HepG2 (cell line): ENCODE data around the gene CDC42EP1. TPM values are rescaled to one million over a fixed set of nuclear protein-coding genes. Genes with fewer than 3 reads are reported as not detected.

Source experiments
- AHR ChIP-seq: IDR thresholded peaks from 2 replicates; pipeline ENCODE4 v1.6.1; 2018; ENCODE audit warnings: missing genetic modification reagents, missing compliant biosample characterization
- ATF7 ChIP-seq, 2 experiments: fragments of 450-650 bp in 1 of 2; sonication (generic) in 1 of 2; formaldehyde crosslinking in 1 of 2; IDR thresholded peaks; 2 replicates each; pipeline versions ENCODE4 v1.4.0 to v1.6.1; 2016 to 2020; ENCODE audit warnings: antibody characterized with exemption in 1 of 2, mild to moderate bottlenecking in 1 of 2, missing genetic modification reagents in 1 of 2
- ATRX ChIP-seq: sonication (generic); formaldehyde crosslinking; IDR thresholded peaks from 2 replicates; pipeline ENCODE4 v1.4.0; 2020; ENCODE audit warnings: missing genetic modification reagents, borderline replicate concordance
- NAIF1 ChIP-seq: sonication (generic); formaldehyde crosslinking; IDR thresholded peaks from 2 replicates; pipeline ENCODE4 v1.5.0; 2020; ENCODE audit warnings: mild to moderate bottlenecking, missing genetic modification reagents, borderline replicate concordance
- PHB2 ChIP-seq: fragments of 450-650 bp; IDR thresholded peaks from 2 replicates; pipeline ENCODE4 v1.6.1; 2018; ENCODE audit not compliant: partially characterized antibody
- PRPF4 ChIP-seq: fragments of 200-400 bp; formaldehyde crosslinking; IDR thresholded peaks from 2 replicates; pipeline ENCODE4 v1.6.1; 2016; ENCODE audit warnings: low read length, low read depth; ENCODE audit not compliant: poor library complexity, severe bottlenecking
- RCOR2 ChIP-seq: IDR thresholded peaks from 2 replicates; pipeline ENCODE4 v1.6.1; 2016; ENCODE audit warnings: missing biosample characterization, missing genetic modification reagents
- ZNF17 ChIP-seq: sonication (generic); formaldehyde crosslinking; IDR thresholded peaks from 2 replicates; pipeline ENCODE4 v1.5.0; 2020; ENCODE audit warnings: mild to moderate bottlenecking, missing genetic modification reagents
- ZNF20 ChIP-seq: sonication (generic); formaldehyde crosslinking; IDR thresholded peaks from 2 replicates; pipeline ENCODE4 v1.4.0; 2020; ENCODE audit warnings: mild to moderate bottlenecking, moderate library complexity, missing genetic modification reagents
- ZNF572 ChIP-seq: sonication (generic); formaldehyde crosslinking; IDR thresholded peaks from 2 replicates; pipeline ENCODE4 v1.5.1; 2020; ENCODE audit warnings: mild to moderate bottlenecking, missing genetic modification reagents
- ZNF598 ChIP-seq: sonication (generic); formaldehyde crosslinking; IDR thresholded peaks from 2 replicates; pipeline ENCODE4 v1.5.1; 2020; ENCODE audit warnings: mild to moderate bottlenecking, missing genetic modification reagents, borderline replicate concordance
- ZNF660 ChIP-seq: sonication (generic); formaldehyde crosslinking; IDR thresholded peaks from 2 replicates; pipeline ENCODE4 v1.5.1; 2020; ENCODE audit warnings: mild to moderate bottlenecking, low read depth, missing genetic modification reagents, borderline replicate concordance
- ZNF672 ChIP-seq: sonication (generic); formaldehyde crosslinking; IDR thresholded peaks from 2 replicates; pipeline ENCODE4 v1.8.1; 2022; ENCODE audit warnings: missing genetic modification reagents
- ZSCAN25 ChIP-seq: sonication (generic); formaldehyde crosslinking; IDR thresholded peaks from 2 replicates; pipeline ENCODE4 v1.8.0; 2022; ENCODE audit warnings: mild to moderate bottlenecking, missing genetic modification reagents
- ZSCAN29 ChIP-seq: sonication (generic); formaldehyde crosslinking; conservative IDR thresholded peaks from 2 replicates; pipeline ENCODE4 v1.4.0; 2020; ENCODE audit warnings: mild to moderate bottlenecking, missing genetic modification reagents
- ZSCAN30 ChIP-seq: sonication (generic); formaldehyde crosslinking; IDR thresholded peaks from 2 replicates; pipeline ENCODE4 v1.5.0; 2020; ENCODE audit warnings: mild to moderate bottlenecking, missing genetic modification reagents
- polyA plus RNA-seq, 8 experiments: library from polyadenylated mRNA; depleted of rRNA in 3 of 8; stranded (reverse) in 7 of 8; unstranded in 1 of 8; fragments of >200 nt; fragmentation: Illumina TruSeq in 4 of 8; extraction: Trizol in 4 of 8; gene quantifications; 2 replicates each; pipeline versions ENCODE4 v1.2.1 to v1.2.3, GENCODE V29; 2011 to 2016; ENCODE audit warnings: low read depth in 4 of 8, missing spikeins in 1 of 8, mixed read lengths in 1 of 8; ENCODE audit not compliant: insufficient read depth in 1 of 8
- total RNA-seq, 5 experiments: library from RNA; depleted of rRNA; stranded (reverse); fragments of >200 nt; fragmentation: Illumina TruSeq; extraction: Trizol; gene quantifications; 2 replicates each; pipeline ENCODE4 v1.2.3, GENCODE V29; 2016; ENCODE audit warnings: low read depth in 1 of 5
- TF ChIP-seq, protein P1 (sequence below): sonication (generic); formaldehyde crosslinking; IDR thresholded peaks from 2 replicates; pipeline ENCODE4 v1.5.0; 2020; ENCODE audit warnings: missing genetic modification reagents
- TF ChIP-seq, protein P2 (sequence below): sonication (generic); formaldehyde crosslinking; conservative IDR thresholded peaks from 2 replicates; pipeline ENCODE4 v1.8.1; 2023; ENCODE audit warnings: missing genetic modification reagents
- TF ChIP-seq, protein P3 (sequence below): sonication (generic); formaldehyde crosslinking; IDR thresholded peaks from 2 replicates; pipeline ENCODE4 v1.5.0; 2020; ENCODE audit warnings: mild to moderate bottlenecking, missing genetic modification reagents, moderate library complexity
- TF ChIP-seq, protein P4 (sequence below): sonication (generic); formaldehyde crosslinking; IDR thresholded peaks from 2 replicates; pipeline ENCODE4 v1.5.1; 2020; ENCODE audit warnings: missing genetic modification reagents, mild to moderate bottlenecking, borderline replicate concordance
- TF ChIP-seq, protein P5 (sequence below): sonication (generic); formaldehyde crosslinking; IDR thresholded peaks from 2 replicates; pipeline ENCODE4 v1.8.1; 2023; ENCODE audit warnings: mild to moderate bottlenecking, inconsistent platforms, moderate library complexity, missing genetic modification reagents, borderline replicate concordance

Gene CDC42EP1
- total and polyA plus RNA-seq, 2 of the 13 experiments (the other 11 are each of a cell fraction or from before 2014, with no cell fraction given), result 17.1 to 29.5 TPM

DNA sequence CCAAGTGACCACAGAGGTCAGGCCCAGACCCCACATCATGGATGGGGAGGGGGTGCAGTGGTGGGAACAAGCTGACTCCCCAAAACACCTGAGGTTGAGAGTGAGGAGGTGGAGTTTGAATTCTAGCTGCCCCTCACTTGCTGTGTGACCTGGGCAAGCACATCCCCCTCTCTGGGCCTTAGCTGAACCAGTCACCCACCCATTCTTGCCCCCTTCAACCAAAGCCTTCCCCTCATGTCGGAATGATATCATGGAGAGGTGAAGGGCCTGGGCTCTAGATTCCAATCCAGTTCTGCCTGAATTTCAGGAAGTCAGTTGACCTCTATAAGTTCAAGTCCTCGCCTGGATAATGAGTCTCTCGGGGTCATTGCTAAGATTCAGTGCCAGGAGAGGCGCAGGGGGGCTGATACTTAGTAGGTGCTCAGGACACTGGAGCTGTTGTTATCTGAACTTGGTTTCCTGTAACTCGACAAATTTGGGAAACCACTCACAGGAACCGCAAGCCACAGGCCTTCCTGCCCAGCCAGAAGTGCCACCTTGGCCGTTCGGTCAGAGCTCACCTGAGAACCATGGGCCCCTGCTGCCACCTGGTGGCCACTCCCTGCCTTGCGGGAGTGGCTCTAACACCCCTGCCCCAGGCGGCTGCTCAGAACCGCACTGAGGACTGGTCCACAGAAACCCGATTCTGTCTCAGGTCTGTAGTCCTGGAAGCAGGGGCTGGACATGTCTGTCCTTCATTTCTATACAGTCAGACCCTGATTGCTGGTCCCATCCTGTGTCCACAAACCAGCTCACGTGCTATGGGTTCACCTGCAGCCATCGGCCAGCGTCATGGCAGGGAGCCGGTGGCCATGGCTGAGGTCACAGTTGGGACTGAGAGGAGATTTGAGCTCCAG is 6.9 kb downstream of the CDC42EP1 start (continued):
- TF ChIP-seq, protein P1, sequence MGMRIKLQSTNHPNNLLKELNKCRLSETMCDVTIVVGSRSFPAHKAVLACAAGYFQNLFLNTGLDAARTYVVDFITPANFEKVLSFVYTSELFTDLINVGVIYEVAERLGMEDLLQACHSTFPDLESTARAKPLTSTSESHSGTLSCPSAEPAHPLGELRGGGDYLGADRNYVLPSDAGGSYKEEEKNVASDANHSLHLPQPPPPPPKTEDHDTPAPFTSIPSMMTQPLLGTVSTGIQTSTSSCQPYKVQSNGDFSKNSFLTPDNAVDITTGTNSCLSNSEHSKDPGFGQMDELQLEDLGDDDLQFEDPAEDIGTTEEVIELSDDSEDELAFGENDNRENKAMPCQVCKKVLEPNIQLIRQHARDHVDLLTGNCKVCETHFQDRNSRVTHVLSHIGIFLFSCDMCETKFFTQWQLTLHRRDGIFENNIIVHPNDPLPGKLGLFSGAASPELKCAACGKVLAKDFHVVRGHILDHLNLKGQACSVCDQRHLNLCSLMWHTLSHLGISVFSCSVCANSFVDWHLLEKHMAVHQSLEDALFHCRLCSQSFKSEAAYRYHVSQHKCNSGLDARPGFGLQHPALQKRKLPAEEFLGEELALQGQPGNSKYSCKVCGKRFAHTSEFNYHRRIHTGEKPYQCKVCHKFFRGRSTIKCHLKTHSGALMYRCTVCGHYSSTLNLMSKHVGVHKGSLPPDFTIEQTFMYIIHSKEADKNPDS (CRISPR knock-in tag), result no peak
- TF ChIP-seq ZNF672 (CRISPR knock-in tag) (no peak), ZSCAN25 (CRISPR knock-in tag) (peak; percentile 87), ATRX (no peak), ZNF20 (CRISPR knock-in tag) (no peak), ZNF598 (CRISPR knock-in tag) (no peak), ZNF572 (no peak), ZNF17 (no peak), ZSCAN29 (CRISPR knock-in tag) (no peak), ZNF660 (CRISPR knock-in tag) (no peak), ATF7 (IDR thresholded peaks at IDR 0.05) (no peak), ATF7 (CRISPR knock-in tag; IDR thresholded peaks at IDR 0.05) (peak; percentile 43; the same call in 1 of the 2 replicates), PRPF4 (no peak), NAIF1 (CRISPR knock-in tag) (no peak), PHB2 (no peak), RCOR2 (no peak), AHR (0 out of 2 replicates have a peak, but pooled peaks have one; percentile 53), ZSCAN30 (CRISPR knock-in tag) (no peak)
- TF ChIP-seq, protein P2, sequence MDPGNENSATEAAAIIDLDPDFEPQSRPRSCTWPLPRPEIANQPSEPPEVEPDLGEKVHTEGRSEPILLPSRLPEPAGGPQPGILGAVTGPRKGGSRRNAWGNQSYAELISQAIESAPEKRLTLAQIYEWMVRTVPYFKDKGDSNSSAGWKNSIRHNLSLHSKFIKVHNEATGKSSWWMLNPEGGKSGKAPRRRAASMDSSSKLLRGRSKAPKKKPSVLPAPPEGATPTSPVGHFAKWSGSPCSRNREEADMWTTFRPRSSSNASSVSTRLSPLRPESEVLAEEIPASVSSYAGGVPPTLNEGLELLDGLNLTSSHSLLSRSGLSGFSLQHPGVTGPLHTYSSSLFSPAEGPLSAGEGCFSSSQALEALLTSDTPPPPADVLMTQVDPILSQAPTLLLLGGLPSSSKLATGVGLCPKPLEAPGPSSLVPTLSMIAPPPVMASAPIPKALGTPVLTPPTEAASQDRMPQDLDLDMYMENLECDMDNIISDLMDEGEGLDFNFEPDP (CRISPR knock-in tag), result no peak
- TF ChIP-seq, protein P3, sequence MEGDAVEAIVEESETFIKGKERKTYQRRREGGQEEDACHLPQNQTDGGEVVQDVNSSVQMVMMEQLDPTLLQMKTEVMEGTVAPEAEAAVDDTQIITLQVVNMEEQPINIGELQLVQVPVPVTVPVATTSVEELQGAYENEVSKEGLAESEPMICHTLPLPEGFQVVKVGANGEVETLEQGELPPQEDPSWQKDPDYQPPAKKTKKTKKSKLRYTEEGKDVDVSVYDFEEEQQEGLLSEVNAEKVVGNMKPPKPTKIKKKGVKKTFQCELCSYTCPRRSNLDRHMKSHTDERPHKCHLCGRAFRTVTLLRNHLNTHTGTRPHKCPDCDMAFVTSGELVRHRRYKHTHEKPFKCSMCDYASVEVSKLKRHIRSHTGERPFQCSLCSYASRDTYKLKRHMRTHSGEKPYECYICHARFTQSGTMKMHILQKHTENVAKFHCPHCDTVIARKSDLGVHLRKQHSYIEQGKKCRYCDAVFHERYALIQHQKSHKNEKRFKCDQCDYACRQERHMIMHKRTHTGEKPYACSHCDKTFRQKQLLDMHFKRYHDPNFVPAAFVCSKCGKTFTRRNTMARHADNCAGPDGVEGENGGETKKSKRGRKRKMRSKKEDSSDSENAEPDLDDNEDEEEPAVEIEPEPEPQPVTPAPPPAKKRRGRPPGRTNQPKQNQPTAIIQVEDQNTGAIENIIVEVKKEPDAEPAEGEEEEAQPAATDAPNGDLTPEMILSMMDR, result peak; percentile 96
- TF ChIP-seq, protein P4, sequence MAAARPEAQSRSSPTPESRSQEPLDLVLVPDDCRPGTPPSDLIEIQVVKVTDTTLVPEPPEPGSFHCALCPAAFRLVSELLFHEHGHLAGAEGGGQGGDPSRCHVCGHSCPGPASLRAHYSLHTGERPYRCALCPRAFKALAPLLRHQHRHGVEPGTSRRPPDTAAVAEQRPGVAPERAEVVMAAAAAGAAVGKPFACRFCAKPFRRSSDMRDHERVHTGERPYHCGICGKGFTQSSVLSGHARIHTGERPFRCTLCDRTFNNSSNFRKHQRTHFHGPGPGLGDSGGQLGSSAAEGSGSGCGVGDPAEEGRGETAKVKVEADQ (CRISPR knock-in tag), result no peak
- TF ChIP-seq, protein P5, sequence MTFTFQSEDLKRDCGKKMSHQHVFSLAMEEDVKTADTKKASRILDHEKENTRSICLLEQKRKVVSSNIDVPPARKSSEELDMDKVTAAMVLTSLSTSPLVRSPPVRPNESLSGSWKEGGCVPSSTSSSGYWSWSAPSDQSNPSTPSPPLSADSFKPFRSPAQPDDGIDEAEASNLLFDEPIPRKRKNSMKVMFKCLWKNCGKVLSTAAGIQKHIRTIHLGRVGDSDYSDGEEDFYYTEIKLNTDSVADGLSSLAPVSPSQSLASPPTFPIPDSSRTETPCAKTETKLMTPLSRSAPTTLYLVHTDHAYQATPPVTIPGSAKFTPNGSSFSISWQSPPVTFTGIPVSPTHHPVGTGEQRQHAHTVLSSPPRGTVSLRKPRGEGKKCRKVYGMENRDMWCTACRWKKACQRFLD (CRISPR knock-in tag), result no peak
